ENCODE results near the gene BRSK1.

The BRSK1 gene

DNA sequence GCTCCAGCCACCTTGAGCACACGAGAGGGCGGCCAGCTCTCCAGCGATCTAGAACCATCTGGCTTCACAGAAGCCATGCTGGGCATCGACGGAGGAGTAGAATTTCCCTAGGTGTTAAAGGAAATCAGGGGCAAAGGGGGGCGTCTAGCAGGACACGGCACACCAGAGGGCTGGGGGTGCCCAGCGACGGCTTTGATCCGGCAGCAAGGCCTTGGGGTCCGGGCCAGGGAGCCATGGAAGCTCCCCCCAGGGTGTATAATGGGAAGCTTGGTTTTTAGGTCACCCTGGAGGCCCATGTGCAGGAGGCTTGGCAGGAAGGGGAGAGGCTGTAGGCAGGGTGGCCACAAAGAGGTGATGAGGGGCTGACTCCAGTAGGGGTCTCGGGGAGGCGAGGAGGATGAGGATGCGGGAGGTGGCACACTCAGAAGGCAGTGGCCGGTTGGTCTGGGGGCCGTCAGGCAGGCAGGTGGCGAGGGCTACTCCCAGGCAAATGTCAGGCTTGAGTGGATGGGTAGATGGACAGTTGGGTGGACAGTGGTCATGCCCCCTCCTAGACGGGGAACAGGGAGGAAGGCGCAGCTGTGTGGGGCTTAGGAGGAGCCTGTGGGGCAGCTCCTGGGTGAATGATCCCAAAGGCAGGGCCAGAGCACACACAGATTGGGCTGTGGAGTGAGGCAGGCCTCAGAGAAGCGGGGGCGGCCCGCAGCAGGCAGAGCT, 61.5 kb downstream of the BRSK1 start:
- TF ChIP-seq FOXP2 (optimal IDR thresholded peaks at IDR 0.05; ENCODE audit: borderline replicate concordance, extremely low read depth, extremely low read length, insufficient read depth) (no peak), POLR2AphosphoS5 (IDR thresholded peaks at IDR 0.05; ENCODE audit: low read depth, low read length) (no peak), SIN3A (IDR thresholded peaks at IDR 0.05; ENCODE audit: borderline replicate concordance, insufficient read depth, low read length) (no peak), TAF1 (IDR thresholded peaks at IDR 0.05; ENCODE audit: borderline replicate concordance, insufficient read depth, low read length) (no peak)
- TF ChIP-seq, protein P1, sequence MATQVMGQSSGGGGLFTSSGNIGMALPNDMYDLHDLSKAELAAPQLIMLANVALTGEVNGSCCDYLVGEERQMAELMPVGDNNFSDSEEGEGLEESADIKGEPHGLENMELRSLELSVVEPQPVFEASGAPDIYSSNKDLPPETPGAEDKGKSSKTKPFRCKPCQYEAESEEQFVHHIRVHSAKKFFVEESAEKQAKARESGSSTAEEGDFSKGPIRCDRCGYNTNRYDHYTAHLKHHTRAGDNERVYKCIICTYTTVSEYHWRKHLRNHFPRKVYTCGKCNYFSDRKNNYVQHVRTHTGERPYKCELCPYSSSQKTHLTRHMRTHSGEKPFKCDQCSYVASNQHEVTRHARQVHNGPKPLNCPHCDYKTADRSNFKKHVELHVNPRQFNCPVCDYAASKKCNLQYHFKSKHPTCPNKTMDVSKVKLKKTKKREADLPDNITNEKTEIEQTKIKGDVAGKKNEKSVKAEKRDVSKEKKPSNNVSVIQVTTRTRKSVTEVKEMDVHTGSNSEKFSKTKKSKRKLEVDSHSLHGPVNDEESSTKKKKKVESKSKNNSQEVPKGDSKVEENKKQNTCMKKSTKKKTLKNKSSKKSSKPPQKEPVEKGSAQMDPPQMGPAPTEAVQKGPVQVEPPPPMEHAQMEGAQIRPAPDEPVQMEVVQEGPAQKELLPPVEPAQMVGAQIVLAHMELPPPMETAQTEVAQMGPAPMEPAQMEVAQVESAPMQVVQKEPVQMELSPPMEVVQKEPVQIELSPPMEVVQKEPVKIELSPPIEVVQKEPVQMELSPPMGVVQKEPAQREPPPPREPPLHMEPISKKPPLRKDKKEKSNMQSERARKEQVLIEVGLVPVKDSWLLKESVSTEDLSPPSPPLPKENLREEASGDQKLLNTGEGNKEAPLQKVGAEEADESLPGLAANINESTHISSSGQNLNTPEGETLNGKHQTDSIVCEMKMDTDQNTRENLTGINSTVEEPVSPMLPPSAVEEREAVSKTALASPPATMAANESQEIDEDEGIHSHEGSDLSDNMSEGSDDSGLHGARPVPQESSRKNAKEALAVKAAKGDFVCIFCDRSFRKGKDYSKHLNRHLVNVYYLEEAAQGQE (IDR thresholded peaks at IDR 0.05; ENCODE audit: insufficient read depth in 1 of 2, low read depth in 2 of 2, low read length in 2 of 2): no peak

DNA sequence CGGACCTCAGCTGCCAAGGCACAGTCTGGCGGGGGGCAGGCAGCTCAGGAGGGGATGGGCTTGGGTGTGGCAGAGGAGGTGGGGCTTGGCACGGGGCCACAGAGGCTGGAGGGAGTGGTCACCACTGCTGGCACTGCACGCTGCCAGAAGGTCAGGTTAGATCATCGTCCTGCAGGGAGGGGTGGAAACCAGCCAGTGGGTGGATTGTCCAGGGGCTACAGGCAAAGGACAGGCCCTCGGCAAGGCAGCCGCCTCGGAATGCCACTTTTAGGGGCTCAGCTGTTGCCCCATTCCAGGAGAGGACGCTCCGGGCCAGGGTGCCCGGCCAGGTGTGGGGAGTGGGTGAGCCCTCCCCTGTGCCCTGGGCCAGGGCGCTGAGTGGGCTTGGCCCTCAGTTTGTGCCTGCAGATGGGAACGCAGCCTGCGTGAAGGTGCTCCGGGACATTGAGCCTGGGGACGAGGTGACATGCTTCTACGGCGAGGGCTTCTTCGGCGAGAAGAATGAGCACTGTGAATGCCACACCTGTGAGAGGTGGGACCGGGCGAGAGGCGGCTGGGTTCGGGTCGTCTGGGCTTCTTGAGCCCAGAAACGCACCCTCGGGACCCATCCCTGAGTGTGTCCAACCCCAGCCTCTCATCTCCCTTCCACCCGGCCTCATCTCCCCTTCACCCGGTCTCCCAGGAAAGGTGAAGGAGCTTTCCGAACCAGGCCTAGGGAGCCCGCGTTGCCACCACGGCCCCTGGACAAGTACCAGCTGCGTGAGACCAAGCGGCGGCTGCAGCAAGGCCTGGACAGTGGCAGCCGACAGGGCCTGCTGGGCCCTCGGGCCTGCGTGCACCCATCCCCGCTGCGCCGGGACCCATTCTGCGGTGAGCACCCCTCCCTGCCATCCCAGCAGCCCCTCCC, 62.3 kb downstream of the BRSK1 start:
- TF ChIP-seq POLR2AphosphoS5 (IDR thresholded peaks at IDR 0.05; ENCODE audit: low read depth, low read length) (no peak), FOXP2 (optimal IDR thresholded peaks at IDR 0.05; ENCODE audit: borderline replicate concordance, extremely low read depth, extremely low read length, insufficient read depth) (no peak), TAF1 (IDR thresholded peaks at IDR 0.05; ENCODE audit: borderline replicate concordance, insufficient read depth, low read length) (no peak), SIN3A (IDR thresholded peaks at IDR 0.05; ENCODE audit: borderline replicate concordance, insufficient read depth, low read length) (no peak)
- TF ChIP-seq, protein P1 (IDR thresholded peaks at IDR 0.05; ENCODE audit: insufficient read depth in 1 of 2, low read depth in 2 of 2, low read length in 2 of 2): no peak

DNA sequence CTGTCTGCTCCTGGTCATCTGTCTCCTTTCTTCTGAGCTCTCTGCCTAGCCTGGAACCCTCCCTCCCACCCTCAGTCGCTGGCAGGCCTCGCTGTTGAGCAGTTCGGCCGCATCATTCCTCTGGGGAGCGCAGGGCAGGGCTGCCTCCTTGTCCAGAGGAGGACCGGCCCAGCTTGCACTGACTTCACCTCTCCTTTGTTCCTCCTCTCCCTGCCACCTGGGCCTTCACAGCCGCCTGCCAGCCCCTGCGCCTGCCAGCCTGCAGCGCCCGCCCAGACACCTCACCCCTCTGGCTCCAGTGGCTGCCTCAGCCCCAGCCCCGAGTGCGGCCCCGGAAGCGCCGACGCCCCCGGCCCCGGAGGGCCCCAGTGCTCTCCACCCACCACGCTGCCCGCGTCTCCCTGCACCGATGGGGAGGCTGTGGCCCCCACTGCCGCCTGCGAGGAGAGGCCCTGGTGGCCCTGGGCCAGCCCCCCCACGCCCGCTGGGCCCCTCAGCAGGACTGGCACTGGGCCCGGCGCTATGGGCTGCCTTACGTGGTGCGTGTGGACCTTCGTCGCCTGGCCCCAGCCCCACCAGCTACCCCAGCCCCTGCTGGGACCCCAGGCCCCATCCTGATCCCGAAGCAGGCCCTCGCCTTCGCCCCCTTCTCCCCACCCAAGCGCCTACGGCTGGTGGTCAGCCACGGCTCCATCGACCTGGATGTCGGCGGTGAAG, 63.1 kb downstream of the BRSK1 start:
- TF ChIP-seq SIN3A (IDR thresholded peaks at IDR 0.05; ENCODE audit: borderline replicate concordance, insufficient read depth, low read length) (no peak), TAF1 (IDR thresholded peaks at IDR 0.05; ENCODE audit: borderline replicate concordance, insufficient read depth, low read length) (no peak), POLR2AphosphoS5 (IDR thresholded peaks at IDR 0.05; ENCODE audit: low read depth, low read length) (no peak), FOXP2 (optimal IDR thresholded peaks at IDR 0.05; ENCODE audit: borderline replicate concordance, extremely low read depth, extremely low read length, insufficient read depth) (no peak)
- TF ChIP-seq, protein P1 (IDR thresholded peaks at IDR 0.05; ENCODE audit: insufficient read depth in 1 of 2, low read depth in 2 of 2, low read length in 2 of 2): no peak

DNA sequence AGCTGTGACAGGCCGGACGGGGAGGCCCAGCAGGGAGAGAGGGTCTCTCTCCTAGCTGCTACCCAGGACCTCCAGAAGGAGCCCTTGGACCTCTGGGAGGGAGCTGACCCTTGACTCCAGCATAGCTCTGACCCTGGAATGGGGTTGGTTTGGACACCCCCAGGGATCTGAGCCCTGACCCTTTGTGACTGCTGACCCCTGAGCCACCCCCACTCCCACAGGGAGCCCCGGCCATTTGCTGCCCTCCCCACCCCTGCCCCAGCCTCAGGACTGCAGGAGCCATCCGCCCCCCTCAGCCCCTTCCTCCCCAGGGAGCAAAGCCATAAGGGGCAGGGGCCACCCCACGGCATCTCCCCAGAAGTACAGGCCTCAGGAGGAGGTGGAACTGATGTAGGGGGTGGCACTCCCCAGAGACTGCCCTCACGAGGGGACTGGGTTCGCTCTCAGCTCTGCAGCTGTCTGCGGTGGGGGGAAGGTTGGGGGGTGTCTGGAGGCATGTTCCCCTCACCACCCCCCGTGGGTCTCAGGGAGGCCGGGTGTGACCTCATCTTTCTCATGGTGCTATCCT, 63.7 kb downstream of the BRSK1 start:
- no peak for TF ChIP-seq FOXP2 (optimal IDR thresholded peaks at IDR 0.05; ENCODE audit: borderline replicate concordance, extremely low read depth, extremely low read length, insufficient read depth)
- TF ChIP-seq, protein P1 (IDR thresholded peaks at IDR 0.05; ENCODE audit: insufficient read depth in 1 of 2, low read depth in 2 of 2, low read length in 2 of 2): no peak
- no peak for TF ChIP-seq SIN3A (IDR thresholded peaks at IDR 0.05; ENCODE audit: borderline replicate concordance, insufficient read depth, low read length)
- TF ChIP-seq POLR2AphosphoS5 (IDR thresholded peaks at IDR 0.05; ENCODE audit: low read depth, low read length): no peak
- TF ChIP-seq TAF1 (IDR thresholded peaks at IDR 0.05; ENCODE audit: borderline replicate concordance, insufficient read depth, low read length): no peak
